GM21515 (cell line): ENCODE results near the gene BASP1.
A peak's percentile ranks its signal among the peaks of the same experiment; 100 is the strongest.
"Not testable (repeated sequence)": the region's sequence is repeated elsewhere in the genome, so short reads cannot be mapped to it uniquely, and the experiment has no call there.

ENCODE experiments used
- ATAC-seq: cut with Tn5 transposase; IDR thresholded peaks from one replicate; pipeline ENCODE4 v1.9.1; 2021; ENCODE audit not compliant: unreplicated experiment

The BASP1 gene

GRCh38 chr5:17222664-17223063, 5.2 kb downstream of the BASP1 start:
- ATAC-seq: no peak

DNA sequence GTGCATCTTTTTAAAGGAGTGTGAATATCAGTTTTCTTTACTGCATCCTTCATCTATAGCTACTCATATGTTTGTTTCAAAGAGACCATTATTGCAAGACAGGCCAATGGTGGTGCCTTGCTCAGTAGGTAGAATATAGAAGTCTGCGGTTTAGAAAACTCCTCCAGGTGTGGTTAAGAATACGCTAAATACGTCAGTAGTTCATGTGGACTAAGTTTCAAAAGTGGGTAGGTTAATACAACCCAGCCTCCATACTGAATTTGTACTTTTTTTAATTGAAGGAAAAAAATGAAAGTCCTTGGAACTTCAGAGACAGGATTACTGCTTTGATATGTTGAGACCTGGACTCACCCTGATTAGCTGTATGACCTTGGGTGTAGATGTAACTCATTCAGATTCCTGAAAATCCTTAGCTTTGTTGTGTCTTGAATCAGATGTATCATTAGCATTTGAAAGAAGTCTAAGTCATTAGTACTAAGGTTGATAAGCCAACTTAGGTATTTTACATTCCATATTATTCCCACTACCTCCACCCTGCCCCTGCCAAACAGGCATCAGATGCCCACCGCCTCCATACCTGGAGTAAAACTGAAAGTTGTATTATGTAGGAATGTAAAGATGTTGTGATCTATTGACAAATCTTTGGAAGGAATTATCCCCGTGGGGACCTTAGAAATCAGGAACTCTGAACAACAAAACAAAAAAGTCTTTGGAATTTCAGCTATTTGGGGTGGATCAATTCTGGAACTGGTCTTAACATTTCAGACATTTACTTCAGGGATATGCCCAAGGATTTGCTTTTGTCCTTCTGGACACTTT, 6.1 kb downstream of the BASP1 start:
- ATAC-seq: peak; percentile 43

- peak; percentile 44 for ATAC-seq
These were observed 7.6 kb downstream of the BASP1 start for GRCh38 chr5:17224858-17225511.

- no peak for ATAC-seq
These were observed 8.1 kb downstream of the BASP1 start for GRCh38 chr5:17225520-17225919.

- ATAC-seq: no peak
These were observed 10.4 kb downstream of the BASP1 start for GRCh38 chr5:17227868-17228267.

DNA sequence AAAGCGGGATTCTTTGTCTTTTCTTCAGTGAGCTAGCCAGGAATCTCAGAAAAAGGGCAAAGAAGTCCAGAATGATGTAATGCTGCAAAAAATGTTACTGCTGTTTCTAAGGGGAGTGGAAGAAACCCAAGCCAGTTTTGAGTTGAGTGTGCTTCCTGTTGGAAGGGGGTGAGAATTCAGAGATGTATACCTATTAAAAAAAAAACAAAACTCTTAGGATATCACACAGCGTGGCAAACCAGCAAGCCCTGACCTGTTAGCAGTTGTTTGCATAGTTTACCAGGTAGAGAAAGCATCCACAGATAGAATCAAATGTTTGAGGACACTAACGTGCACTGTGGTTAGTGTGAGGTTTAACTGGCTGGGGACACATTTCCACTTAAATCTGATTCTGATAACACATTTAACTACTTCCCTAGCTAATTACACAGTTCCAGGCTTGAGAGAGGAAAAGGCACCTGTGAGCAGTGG, 11.4 kb downstream of the BASP1 start:
- peak; percentile 54 for ATAC-seq

- ATAC-seq: peak; percentile 40
These were observed 11.9 kb downstream of the BASP1 start for GRCh38 chr5:17229313-17229712.

- ATAC-seq: no peak
These were observed 12.8 kb downstream of the BASP1 start for GRCh38 chr5:17230191-17230590.

- ATAC-seq: no peak
These were observed 13.5 kb downstream of the BASP1 start for GRCh38 chr5:17230808-17231525.

GRCh38 chr5:17232405-17232804, 15.0 kb downstream of the BASP1 start:
- ATAC-seq: no peak

DNA sequence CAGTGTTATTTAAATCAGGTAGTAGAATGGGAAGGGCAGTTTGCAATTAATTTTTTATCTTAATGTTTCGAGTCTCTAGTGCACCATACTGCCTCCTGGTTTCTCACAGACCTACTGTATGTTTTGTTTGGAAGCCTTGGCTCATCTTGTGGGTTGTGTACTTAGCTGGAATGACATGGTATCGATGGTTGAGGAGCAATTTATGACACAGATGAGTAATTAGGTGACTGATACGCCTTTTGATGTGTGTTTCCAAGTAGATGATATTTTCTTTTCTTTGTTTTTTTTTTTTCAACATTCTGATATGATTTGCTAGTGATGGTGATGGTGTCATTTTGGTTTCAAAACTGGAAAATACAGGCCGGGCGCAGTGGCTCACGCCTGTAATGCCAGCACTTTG, 16.1 kb downstream of the BASP1 start:
- no peak for ATAC-seq

GRCh38 chr5:17234374-17234773, 16.9 kb downstream of the BASP1 start:
- ATAC-seq: no peak

DNA sequence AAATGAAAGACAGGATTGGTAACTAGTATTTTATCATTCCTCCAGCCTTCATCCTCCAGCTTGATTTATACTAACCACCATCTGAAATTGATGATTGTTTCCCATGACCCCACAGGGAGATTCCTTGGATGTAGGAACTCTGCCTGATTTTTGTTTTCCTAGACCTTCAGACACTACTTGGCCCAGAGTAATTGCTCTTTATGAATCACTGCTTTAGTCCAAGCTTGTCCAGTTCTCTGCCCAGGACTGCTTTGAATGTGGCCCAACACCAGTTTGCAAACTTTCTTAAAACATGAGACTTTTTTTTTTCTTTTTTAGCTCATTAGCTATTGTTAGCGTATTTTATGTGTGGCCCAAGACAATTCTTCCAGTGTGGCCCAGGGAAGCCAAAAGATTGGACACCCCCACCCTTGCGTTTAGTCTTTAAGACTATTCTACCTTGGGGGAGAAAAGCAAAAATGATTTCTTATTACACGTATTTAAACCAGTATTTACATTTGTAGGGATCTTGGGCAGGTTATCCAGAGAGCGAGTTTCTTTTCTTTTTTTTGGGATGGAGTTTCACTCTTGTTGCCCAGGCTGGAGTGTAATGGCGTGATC, 18.4 kb downstream of the BASP1 start:
- ATAC-seq: no peak

- no peak for ATAC-seq
These were observed 21.1 kb downstream of the BASP1 start for GRCh38 chr5:17238521-17239041.

GRCh38 chr5:17239953-17240352, 22.5 kb downstream of the BASP1 start:
- no peak for ATAC-seq

GRCh38 chr5:17240487-17240886, 23.1 kb downstream of the BASP1 start:
- no peak for ATAC-seq

GRCh38 chr5:17241635-17242034, 24.2 kb downstream of the BASP1 start:
- ATAC-seq: no peak

- ATAC-seq: no peak
These were observed 26.0 kb downstream of the BASP1 start for GRCh38 chr5:17243287-17244063.

DNA sequence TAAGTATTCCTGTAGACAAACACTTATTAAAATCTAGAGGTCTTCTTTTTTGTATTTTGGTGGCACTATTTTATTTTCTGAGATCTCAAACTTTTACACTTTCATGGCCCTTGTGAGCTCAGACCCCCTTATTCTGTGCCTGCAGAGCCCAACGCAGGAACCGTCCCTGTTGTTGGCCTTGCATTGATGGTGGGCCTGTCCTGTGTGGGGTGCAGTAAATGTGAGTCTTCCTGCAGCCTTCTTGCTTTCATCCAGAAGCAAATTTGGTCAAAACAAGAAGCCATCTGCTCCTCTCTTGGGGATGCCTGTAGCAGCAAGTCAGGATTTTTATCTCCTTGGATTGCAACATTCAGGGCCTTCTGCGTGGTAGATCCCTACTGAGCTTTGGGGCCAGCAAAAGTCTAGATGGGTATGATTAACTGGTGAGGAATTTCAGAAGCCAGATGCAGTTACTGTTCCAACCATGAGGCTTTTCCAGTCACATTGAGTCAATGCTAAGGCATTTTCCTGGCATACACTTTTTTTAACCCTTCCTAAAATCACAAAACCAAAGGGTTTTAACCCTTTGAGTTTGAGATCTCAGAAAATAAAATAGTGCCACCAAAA, 31.7 kb downstream of the BASP1 start:
- ATAC-seq: no peak

DNA sequence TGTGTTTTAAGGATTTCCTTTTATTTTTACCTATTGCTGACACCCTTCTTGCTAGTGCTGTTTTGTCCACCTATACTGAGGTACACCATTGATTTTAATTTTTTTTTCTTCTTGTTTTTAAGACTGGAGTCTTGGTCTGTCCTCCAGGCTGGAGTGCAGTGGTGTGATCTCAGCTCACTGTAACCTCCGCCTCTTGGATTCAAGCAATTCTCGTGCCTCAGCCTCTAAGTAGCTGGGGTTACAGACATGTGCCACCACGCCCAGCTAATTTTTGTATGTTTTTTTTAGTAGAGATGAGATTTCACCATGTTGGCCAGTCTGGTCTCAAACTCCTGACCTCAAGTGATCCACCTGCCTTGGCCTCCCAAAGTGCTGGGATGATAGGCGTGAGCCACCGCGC, 32.4 kb downstream of the BASP1 start:
- not testable (repeated sequence) for ATAC-seq
